ENCODE results near the gene TTYH3. TPM values are rescaled to one million over a fixed set of nuclear protein-coding genes. Genes with fewer than 3 reads are reported as not detected.

The TTYH3 gene
- total RNA-seq, 1 experiment from 2014 or later: 114 TPM

DNA sequence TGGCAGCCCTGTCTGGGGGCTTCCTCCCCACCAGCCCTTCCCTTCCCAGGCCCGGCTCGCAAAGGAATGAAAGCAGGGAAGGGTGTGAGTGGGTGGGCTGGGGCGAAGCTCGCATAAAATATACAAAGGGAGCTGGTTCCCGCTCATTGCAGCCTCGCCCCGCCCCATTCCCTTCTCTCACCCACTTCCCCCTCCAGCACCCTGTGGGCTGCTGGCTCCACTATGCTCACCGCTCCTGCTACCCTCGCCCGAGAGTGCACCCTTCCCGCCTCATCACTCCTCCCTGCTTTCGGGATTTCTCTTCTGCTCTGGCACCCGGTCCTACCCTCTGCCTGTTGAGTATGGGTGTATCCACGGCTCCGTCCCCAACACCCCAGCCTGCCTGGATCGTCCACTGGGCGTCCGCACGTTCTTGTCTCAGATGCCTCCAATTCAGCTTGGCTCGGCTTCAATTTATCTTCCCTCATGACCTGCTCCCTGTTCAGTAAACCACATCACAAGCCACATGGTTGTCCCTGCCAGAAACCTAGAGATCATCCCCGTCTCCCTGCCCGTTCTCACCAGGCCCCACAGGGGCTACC lies 14.4 kb upstream of the TTYH3 start:
- Histone ChIP-seq H2AFZ (no peak overlapping the region), H3K27me3 (ENCODE audit: insufficient read depth, low read depth) (no peaks in the 10 kb centered on the region), H3K36me3 (ENCODE audit: low read depth) (no peaks in the 10 kb centered on the region), H3K4me3 (no peak overlapping the region), H3K4me1 (replicated peaks; ENCODE audit: insufficient read depth) (no peaks in the 10 kb centered on the region), H3K4me2 (no peak overlapping the region), H3K79me2 (ENCODE audit: low read depth) (no peaks in the 10 kb centered on the region), H4K20me1 (ENCODE audit: insufficient read depth) (no peaks in the 10 kb centered on the region), H3K9me3 (ENCODE audit: insufficient read depth, low read depth) (no peaks in the 10 kb centered on the region), H3K9me2 (ENCODE audit: insufficient read depth) (no peaks in the 10 kb centered on the region), H3F3A (ENCODE audit: insufficient read depth, low read depth) (peaks cover 11% of the 10 kb centered on the region; the same call in 1 of the 2 replicates), H3K27ac (no peak overlapping the region)
- intact Hi-C loops (cut with micrococcal nuclease; ENCODE audit: unreplicated experiment): no loop called here
- BruUV-seq (replicated peaks): no TSS peak
- ChIA-PET CTCF (no interaction called here), POLR2A (ENCODE audit: unreplicated experiment) (no interaction called here)
- DNase-seq: no peak
- TF ChIP-seq EZH2 (IDR thresholded peaks at IDR 0.05; ENCODE audit: low read depth): no peak
- TF ChIP-seq, protein P1, sequence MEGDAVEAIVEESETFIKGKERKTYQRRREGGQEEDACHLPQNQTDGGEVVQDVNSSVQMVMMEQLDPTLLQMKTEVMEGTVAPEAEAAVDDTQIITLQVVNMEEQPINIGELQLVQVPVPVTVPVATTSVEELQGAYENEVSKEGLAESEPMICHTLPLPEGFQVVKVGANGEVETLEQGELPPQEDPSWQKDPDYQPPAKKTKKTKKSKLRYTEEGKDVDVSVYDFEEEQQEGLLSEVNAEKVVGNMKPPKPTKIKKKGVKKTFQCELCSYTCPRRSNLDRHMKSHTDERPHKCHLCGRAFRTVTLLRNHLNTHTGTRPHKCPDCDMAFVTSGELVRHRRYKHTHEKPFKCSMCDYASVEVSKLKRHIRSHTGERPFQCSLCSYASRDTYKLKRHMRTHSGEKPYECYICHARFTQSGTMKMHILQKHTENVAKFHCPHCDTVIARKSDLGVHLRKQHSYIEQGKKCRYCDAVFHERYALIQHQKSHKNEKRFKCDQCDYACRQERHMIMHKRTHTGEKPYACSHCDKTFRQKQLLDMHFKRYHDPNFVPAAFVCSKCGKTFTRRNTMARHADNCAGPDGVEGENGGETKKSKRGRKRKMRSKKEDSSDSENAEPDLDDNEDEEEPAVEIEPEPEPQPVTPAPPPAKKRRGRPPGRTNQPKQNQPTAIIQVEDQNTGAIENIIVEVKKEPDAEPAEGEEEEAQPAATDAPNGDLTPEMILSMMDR (conservative IDR thresholded peaks at IDR 0.05): no peak

DNA sequence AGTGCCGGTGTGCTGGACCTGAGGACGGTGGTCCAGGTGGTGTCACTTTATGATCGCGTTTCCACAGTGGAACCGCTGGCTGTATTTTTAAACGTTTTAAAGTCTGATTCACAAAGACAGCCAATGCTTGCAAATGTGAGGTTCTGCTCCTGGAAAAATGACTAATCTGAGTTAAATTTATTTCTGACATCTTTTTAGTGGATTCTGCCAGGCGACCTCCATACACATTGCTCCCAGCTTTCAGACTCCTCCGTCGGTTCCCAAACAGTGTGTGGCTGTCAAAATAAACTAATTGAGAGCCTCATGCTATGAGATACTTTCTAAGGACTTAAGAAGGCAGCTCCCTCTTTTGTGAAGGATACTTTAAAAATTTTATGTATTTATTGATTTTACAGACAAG lies 12.7 kb upstream of the TTYH3 start:
- no peaks in the 10 kb centered on the region for H3K4me1 ChIP-seq (replicated peaks; ENCODE audit: insufficient read depth)
- DNase-seq: no peak
- H3K4me2 ChIP-seq: no peak overlapping the region
- no TSS peak for BruUV-seq (replicated peaks)
- ChIA-PET CTCF (interaction anchor here (0.8 kb wide), 1 partner anchor 13 kb away, joined by 18 read pairs; no protein-coding TSS in a partner anchor), POLR2A (ENCODE audit: unreplicated experiment) (no interaction called here)
- no peaks in the 10 kb centered on the region for H3K79me2 ChIP-seq (ENCODE audit: low read depth)
- H2AFZ ChIP-seq: no peak overlapping the region
- peaks cover 11% of the 10 kb centered on the region; the same call in 1 of the 2 replicates for H3F3A ChIP-seq (ENCODE audit: insufficient read depth, low read depth)
- H3K9me3 ChIP-seq (ENCODE audit: insufficient read depth, low read depth): no peaks in the 10 kb centered on the region
- no peak overlapping the region for H3K27ac ChIP-seq
- H3K27me3 ChIP-seq (ENCODE audit: insufficient read depth, low read depth): no peaks in the 10 kb centered on the region
- TF ChIP-seq, protein P1 (conservative IDR thresholded peaks at IDR 0.05): no peak
- TF ChIP-seq EZH2 (IDR thresholded peaks at IDR 0.05; ENCODE audit: low read depth): no peak
- intact Hi-C loops (cut with micrococcal nuclease; ENCODE audit: unreplicated experiment): no loop called here
- no peaks in the 10 kb centered on the region for H4K20me1 ChIP-seq (ENCODE audit: insufficient read depth)
- H3K36me3 ChIP-seq (ENCODE audit: low read depth): no peaks in the 10 kb centered on the region
- no peak overlapping the region for H3K4me3 ChIP-seq
- no peaks in the 10 kb centered on the region for H3K9me2 ChIP-seq (ENCODE audit: insufficient read depth)

DNA sequence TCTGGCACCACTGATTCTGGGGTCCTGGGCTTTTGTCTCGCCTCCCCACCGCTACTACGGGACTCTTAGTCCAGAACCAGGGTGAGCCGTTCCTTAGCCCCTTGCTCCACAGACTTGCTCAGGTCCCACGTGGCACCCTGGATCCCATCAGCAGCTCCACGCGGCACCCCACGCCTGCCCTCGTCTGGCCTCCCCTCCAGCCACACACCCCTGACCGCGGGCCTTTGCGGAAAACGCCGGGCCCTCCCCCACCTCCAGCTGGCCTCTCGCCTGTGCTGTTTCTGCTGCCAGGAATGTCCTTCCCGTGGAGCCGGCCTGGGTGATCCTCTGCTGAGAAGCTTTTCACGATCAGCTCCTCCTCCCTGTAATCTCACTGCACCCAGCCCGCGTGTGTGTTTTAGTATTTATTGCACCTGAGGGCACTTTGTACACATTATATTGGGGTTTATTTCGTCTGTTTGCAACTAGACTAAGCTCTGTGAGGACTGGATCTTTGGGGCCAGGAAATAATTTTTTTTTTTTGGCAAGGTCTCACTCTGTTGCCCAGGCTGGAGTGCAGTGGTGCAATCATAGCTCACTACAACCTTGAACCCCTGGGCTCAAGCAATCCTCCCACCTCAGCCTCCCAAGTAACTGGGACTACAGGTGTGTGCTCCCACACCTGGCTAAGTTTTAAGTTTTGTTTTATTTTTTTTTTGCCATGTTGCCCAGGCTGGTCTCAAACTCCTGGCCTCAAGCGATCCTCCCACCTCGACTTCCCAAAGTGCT lies 10.5 kb upstream of the TTYH3 start:
- H3K27me3 ChIP-seq (ENCODE audit: insufficient read depth, low read depth): no peaks in the 10 kb centered on the region
- TF ChIP-seq EZH2 (IDR thresholded peaks at IDR 0.05; ENCODE audit: low read depth): no peak
- TF ChIP-seq, protein P1 (conservative IDR thresholded peaks at IDR 0.05): no peak
- POLR2A ChIA-PET (ENCODE audit: unreplicated experiment): interaction anchor here (0.6 kb wide), 3 partner anchors 50 to 777 kb away, joined by 4 to 6 read pairs (median 5); no protein-coding TSS in a partner anchor
- BruUV-seq (replicated peaks): no TSS peak
- H3K27ac ChIP-seq: no peak overlapping the region
- H4K20me1 ChIP-seq (ENCODE audit: insufficient read depth): no peaks in the 10 kb centered on the region
- H3K4me3 ChIP-seq: no peak overlapping the region
- H3K9me2 ChIP-seq (ENCODE audit: insufficient read depth): no peaks in the 10 kb centered on the region
- no peak overlapping the region for H2AFZ ChIP-seq
- H3K79me2 ChIP-seq (ENCODE audit: low read depth): no peaks in the 10 kb centered on the region
- H3K4me2 ChIP-seq: no peak overlapping the region
- peaks cover 28% of the 10 kb centered on the region; the same call in 1 of the 2 replicates for H3F3A ChIP-seq (ENCODE audit: insufficient read depth, low read depth)
- peaks cover 5% of the 10 kb centered on the region for H3K4me1 ChIP-seq (replicated peaks; ENCODE audit: insufficient read depth)
- no peak for DNase-seq
- H3K36me3 ChIP-seq (ENCODE audit: low read depth): no peaks in the 10 kb centered on the region
- CTCF ChIA-PET: no interaction called here
- no peaks in the 10 kb centered on the region for H3K9me3 ChIP-seq (ENCODE audit: insufficient read depth, low read depth)
- intact Hi-C loops (cut with micrococcal nuclease; ENCODE audit: unreplicated experiment): no loop called here
